ENCODE measurements around the gene OSM.
"Not testable (repeated sequence)": the region's sequence is repeated elsewhere in the genome, so short reads cannot be mapped to it uniquely, and the experiment has no call there.

OSM gene

GRCh38 chr22:30216272-30216671 lies 50.4 kb downstream of the OSM start:
- H2BK5ac ChIP-seq (ENCODE audit: low read length); H3K4me3 ChIP-seq (ENCODE audit: low read length); H3K27ac ChIP-seq (ENCODE audit: low read depth, low read length); H3K4me1 ChIP-seq (ENCODE audit: control insufficient read depth, low read depth, low read length); H3K79me2 ChIP-seq (ENCODE audit: control insufficient read depth, insufficient read depth, low read length); H2BK120ac ChIP-seq (ENCODE audit: low read depth, low read length); H3K9ac ChIP-seq (ENCODE audit: low read length); H2AK5ac ChIP-seq (ENCODE audit: low read length); H3K36me3 ChIP-seq (ENCODE audit: control insufficient read depth, insufficient read depth, low read length); H3K79me1 ChIP-seq (ENCODE audit: low read length); H3K56ac ChIP-seq (ENCODE audit: low read length); H3K4me2 ChIP-seq (ENCODE audit: low read length); H3K18ac ChIP-seq (ENCODE audit: low read length); H2BK15ac ChIP-seq (replicated peaks; ENCODE audit: low read depth); H3K27me3 ChIP-seq (ENCODE audit: insufficient read depth, low read length, poor library complexity); DNase-seq; H4K5ac ChIP-seq (ENCODE audit: low read length); H3K4ac ChIP-seq (ENCODE audit: low read depth, low read length); H4K8ac ChIP-seq (ENCODE audit: low read depth, low read length); H3K23ac ChIP-seq (ENCODE audit: low read length): not testable (repeated sequence)
- no CpG with 5 or more reads among the region's 3 CpGs for WGBS (ENCODE audit: extremely low coverage, insufficient coverage, low lambda C conversion rate)

DNA sequence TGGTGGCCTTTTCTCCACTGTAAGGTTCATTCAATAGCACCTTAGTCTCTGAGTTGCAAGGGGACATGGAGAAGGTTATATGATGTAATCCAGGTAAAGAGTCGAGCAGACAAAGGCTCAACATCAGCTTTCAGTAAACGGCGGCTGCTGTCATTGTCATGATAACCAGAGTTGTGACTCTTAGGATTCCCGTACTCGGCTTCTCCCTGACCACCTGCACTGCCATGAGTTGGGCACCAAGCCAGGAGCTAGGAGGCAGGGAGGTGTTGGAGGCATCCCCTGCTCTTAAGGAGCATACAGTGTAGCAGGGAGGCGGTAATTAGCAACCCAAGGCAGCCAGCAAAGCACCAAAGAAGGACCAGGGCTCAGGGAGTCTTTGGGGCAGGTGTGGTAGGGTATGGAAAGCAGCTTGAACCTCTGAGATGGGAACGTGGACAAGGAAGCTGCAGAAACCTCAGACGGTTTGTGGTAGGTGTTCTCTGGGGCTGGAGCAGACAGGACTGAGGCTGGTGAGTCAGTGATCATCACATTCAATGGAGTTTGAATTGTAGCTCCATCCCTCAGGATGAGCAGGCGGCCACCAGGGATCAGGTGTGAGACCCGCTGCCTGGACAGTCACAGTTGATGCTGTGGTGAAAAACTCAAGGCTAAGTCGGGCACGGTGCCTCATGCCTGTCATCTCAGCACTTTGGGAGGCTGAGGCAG lies 51.8 kb downstream of the OSM start:
- Histone ChIP-seq H3K27me3 (ENCODE audit: insufficient read depth, low read length, poor library complexity) (no peaks in the 10 kb centered on the region), H4K5ac (ENCODE audit: low read length) (no peak overlapping the region), H2BK5ac (ENCODE audit: low read length) (no peak overlapping the region), H3K4me3 (ENCODE audit: low read length) (no peak overlapping the region), H3K23ac (ENCODE audit: low read length) (no peak overlapping the region), H2BK120ac (ENCODE audit: low read depth, low read length) (no peak overlapping the region), H4K8ac (ENCODE audit: low read depth, low read length) (no peak overlapping the region), H3K36me3 (ENCODE audit: control insufficient read depth, insufficient read depth, low read length) (no peaks in the 10 kb centered on the region), H2AK5ac (ENCODE audit: low read length) (no peak overlapping the region), H3K18ac (ENCODE audit: low read length) (no peak overlapping the region), H3K4me2 (ENCODE audit: low read length) (no peak overlapping the region), H3K4ac (ENCODE audit: low read depth, low read length) (no peak overlapping the region), H3K56ac (ENCODE audit: low read length) (no peak overlapping the region), H3K4me1 (ENCODE audit: control insufficient read depth, low read depth, low read length) (no peaks in the 10 kb centered on the region), H2BK15ac (replicated peaks; ENCODE audit: low read depth) (no peak overlapping the region), H3K9ac (ENCODE audit: low read length) (no peak overlapping the region), H3K79me2 (ENCODE audit: control insufficient read depth, insufficient read depth, low read length) (no peaks in the 10 kb centered on the region), H3K79me1 (ENCODE audit: low read length) (no peaks in the 10 kb centered on the region), H3K27ac (ENCODE audit: low read depth, low read length) (no peak overlapping the region)
- WGBS (ENCODE audit: extremely low coverage, insufficient coverage, low lambda C conversion rate) = no CpG with 5 or more reads among the region's 12 CpGs
- no peak for DNase-seq

DNA sequence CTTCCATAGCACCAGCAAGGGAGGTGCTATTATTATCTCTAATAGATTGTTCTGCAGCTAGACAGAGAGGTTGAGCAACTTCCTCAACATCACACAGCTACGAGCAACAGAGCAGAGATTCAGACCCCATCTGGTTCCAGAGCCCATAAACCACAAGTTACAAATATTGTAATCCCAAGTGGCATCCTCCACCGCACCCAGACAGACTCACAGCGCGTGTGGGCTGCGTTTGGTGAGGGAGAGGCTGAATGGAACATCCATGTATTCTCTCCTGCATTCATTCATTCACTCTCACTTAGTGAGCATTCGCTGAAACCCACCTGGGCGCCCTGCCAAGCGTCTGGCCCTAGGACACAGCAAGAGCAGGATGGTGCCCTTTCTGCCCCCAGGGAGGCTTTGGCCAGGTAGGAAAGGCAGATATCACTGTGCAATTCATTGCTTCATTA lies 53.6 kb downstream of the OSM start:
- Histone ChIP-seq H3K4ac (ENCODE audit: low read depth, low read length) (no peak overlapping the region), H2BK120ac (ENCODE audit: low read depth, low read length) (no peak overlapping the region), H3K9ac (ENCODE audit: low read length) (no peak overlapping the region), H2BK15ac (replicated peaks; ENCODE audit: low read depth) (no peak overlapping the region), H3K23ac (ENCODE audit: low read length) (no peak overlapping the region), H3K18ac (ENCODE audit: low read length) (no peak overlapping the region), H3K4me1 (ENCODE audit: control insufficient read depth, low read depth, low read length) (no peaks in the 10 kb centered on the region), H4K5ac (ENCODE audit: low read length) (no peak overlapping the region), H3K79me2 (ENCODE audit: control insufficient read depth, insufficient read depth, low read length) (no peaks in the 10 kb centered on the region), H4K8ac (ENCODE audit: low read depth, low read length) (no peak overlapping the region), H3K79me1 (ENCODE audit: low read length) (no peaks in the 10 kb centered on the region), H2AK5ac (ENCODE audit: low read length) (no peak overlapping the region), H2BK5ac (ENCODE audit: low read length) (no peak overlapping the region), H3K4me2 (ENCODE audit: low read length) (no peak overlapping the region), H3K36me3 (ENCODE audit: control insufficient read depth, insufficient read depth, low read length) (no peaks in the 10 kb centered on the region), H3K4me3 (ENCODE audit: low read length) (no peak overlapping the region), H3K27ac (ENCODE audit: low read depth, low read length) (no peak overlapping the region), H3K27me3 (ENCODE audit: insufficient read depth, low read length, poor library complexity) (no peaks in the 10 kb centered on the region), H3K56ac (ENCODE audit: low read length) (no peak overlapping the region)
- WGBS (ENCODE audit: extremely low coverage, insufficient coverage, low lambda C conversion rate) = no CpG with 5 or more reads among the region's 8 CpGs
- no peak for DNase-seq

Data from mesendoderm (in vitro differentiated cells).